ENCODE results near the gene LBHD2. TPM values are rescaled to one million over a fixed set of nuclear protein-coding genes. Genes with fewer than 3 reads are reported as not detected.
"Not testable (repeated sequence)": the region's sequence is repeated elsewhere in the genome, so short reads cannot be mapped to it uniquely, and the experiment has no call there.

Gene LBHD2
- total RNA-seq, 1 experiment from 2014 or later = not detected

DNA sequence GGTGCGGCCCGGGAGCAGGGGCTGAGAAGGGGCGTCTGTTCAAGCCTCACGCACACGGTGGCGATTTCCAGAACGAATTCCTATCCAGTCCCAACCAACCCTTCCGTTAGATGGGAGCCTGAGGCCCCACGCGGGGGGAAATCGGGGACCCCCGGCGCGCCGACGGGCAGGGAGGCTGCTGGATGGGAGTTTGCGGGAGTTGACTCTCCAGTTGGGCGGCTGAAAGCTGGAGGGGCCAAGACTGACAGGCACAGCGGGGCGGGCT lies 20.3 kb downstream of the LBHD2 start:
- DNase-seq (ENCODE audit: low read depth) = no peak

DNA sequence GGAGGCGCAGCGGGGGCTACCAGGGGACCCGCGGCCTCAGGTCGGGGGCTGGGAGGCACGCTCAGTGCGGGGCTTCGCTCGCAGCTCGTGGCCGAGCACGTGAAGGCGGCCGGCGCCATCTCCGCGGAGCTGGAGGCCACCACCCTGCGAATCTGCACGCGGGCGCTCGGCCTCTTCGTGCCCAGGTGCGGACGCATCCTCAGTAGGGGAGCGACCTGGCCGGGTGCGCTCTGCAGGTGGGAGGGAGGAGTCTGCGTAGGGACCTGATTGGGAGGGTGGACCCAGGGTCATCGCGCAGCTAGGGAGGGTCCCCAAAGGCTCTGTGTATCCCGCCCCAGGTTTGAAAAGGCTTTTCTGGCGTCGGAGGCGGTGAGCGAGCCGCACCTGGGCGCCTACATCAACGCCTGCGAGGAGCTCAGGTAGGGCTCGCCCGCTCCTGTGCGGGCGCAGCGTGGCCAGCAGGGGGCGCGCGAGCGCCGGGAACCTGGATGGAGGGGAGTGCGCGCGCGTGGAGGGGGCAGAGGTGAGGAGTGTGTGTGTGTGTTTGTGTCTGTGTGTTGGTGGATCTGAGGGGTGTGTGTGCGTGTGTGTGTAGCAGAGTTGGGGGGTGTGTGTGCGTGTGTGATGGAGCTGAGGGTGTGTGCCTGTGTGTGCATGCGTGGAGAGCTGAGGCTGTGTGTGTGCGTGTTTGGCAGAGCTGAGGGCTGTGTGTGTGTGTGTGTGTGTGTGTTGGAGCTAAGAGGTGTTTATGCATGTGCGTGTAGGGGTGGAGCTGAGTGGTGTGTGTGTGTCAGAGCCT lies 20.8 kb downstream of the LBHD2 start:
- peak; percentile 64 for DNase-seq (ENCODE audit: low read depth)

DNA sequence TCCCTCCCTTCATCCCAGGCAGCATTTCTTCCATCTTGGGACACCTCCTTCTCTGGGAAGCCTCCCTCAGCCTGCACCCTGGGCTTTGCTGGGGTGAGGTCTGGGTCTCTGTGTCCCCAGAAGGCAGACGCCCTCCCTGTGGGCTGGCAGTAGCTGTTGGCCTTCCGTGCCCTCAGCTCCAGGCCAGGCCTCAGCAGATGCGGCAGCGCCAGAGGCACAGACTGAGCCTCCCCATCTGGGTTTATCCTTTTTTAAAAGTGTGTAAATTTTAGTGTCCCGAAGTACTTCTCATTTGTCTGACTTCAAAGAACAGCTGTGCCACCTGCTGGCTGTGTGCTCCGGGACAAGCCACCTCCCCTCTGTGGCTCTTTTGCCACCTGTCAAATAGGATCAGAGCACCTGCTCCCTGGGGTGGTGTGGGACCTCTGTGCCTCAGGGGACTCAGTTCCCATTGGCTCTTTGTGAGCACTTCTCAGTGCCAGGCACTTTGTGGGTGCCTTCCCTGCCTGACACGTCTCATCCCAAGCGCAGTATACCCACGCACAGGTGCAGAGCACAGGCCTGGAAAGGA lies 21.7 kb downstream of the LBHD2 start:
- DNase-seq (ENCODE audit: low read depth) = no peak

DNA sequence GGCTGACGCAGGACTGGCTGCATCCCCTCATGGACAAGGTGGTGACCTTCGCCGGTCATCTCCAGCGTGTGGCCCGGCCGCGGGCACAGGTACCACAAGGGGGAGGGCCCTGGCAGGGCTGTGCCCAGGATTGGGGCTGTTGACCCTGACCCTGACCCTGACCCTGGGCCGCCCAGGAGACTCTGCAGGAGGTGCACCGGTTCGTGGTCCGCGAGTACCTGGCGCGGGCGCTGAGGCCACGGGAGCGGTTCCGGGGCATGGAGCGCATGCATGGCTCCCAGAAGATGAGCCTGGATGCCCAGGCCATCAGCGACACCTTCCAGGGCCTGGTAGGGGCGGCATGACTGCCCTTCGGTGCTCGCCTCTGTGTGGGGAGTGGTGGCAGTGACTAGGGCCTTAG lies 23.4 kb downstream of the LBHD2 start:
- DNase-seq (ENCODE audit: low read depth) = no peak

DNA sequence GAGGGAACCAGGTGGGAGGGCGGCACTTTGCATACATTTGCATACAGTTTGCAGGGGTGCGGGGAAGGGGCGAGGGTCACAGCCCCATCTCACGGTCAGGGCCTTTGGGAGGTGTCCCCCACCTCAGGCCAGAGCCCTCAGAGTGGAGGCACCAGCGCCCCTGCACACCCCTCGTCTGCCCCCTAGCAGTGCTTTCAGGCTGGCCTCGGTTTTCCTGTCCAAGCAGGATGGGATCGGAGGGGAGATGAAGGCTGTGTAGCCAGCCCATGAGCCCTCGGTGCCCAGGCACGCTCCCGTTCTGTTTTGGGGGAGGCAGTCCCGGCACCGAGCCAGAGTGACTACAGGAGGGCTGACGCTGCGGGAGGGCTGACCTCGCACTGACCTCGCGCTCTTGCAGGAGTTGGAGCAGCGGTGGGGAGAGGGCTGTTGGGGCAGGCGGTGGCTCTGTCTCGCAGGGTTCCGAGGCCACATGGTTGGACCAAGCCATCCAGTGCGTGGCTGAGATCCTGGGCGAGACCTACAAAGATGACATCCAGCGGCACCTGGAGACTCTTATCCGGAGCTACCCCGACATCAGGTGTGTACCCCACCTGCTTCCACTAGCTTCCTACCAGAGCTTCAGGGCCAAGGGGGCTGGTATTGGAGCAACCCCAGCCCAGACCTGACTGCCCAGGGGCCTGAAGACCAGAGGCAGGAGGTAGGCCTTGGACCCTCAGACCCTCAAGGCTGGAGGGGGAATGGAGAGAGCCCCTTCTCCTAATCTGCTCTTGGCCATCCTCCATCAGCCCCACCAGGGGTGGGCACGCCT lies 24.1 kb downstream of the LBHD2 start:
- DNase-seq (ENCODE audit: low read depth) = peak; percentile 67

DNA sequence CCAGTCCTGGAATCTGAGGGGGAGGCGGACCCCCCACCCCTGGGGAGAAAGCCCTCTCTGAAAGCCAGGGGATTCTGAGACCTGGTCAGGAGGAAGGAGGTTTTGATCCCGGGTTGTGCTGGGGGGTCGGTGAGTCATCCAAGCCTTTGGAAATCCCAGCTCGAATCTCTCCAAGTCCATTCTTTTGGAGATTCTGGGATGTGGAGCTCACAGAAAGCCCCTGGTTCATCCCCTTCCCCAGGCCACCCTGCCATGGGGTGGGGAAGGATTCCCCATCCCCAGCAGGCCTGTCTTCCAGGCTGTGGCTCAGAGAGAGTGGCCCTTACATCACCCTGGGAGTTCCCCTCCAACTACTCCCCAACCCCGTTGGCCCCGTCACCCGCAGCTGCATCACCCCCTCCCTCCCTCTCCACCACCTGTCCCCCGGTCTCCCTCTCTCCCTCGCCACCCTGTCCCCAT lies 24.8 kb downstream of the LBHD2 start:
- peak; percentile 87 for DNase-seq (ENCODE audit: low read depth)

DNA sequence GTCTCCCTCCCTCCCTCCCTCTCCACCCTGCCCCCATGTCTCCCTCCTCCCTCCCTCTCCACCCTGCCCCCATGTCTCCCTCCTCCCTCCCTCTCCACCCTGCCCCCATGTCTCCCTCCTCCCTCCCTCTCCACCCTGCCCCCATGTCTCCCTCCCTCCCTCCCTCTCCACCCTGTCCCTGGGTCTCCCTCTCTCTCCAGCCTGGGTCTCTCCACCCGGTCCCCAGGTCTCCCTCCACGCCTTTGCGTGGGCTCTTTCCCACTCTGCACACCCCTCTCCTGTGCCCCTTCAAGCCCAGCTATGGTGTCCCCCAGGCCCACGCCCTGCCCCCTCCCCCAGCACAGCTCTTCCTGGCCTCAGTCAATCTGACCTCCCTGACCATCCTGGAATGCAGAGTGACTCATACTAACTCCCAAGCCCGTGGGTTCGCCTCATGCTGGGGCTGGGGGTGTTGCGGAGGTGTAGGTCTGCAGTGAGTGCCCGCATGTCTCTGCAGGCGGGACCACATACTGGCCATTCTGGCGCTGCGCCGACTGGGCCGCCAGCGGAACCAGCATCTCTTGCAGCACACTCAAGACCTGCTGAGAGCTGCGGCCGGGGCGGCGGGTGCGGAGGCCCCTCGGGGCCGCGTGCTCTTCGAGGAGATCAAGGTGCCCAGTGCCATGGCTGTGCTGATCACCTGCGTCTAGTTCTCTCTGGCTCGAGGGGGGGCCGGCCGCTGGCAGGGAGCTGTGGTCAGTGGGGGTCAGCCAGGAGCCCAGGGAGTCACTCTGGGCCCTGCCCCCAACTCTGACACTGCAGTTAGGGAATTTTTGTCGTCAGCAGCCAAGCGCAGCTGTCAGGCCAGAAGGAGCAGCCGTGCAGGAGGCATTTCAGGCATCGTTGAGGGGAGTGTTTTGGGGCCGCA lies 25.8 kb downstream of the LBHD2 start:
- DNase-seq (ENCODE audit: low read depth) = peak; percentile 86

DNA sequence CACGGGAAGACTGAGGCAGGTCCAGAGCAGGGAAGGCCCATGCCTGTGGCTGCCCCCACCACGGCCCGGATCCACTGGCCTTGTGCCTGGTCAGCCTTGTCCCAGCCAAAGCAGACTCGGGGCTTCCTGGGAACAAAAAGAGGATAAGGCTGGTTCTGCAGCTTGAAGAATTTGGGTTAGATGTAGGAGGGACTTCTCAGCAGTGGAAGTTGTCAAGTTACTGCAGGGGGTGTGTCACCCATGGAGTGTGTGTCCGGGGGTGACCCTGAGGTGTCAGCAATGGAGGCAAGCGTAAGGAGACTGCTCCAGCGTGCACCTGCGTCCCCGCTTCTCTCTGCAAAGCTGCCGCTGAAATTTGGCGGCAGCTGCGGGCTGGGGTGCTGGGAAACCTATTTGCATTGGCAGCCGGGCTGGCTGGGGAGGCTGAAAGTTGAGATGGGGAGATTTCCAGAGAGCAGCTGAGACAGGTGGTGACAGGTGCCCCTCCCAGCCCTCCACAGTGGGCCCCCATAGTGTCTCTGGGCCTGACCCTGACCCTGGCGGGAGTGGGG lies 26.7 kb downstream of the LBHD2 start:
- DNase-seq (ENCODE audit: low read depth) = no peak

DNA sequence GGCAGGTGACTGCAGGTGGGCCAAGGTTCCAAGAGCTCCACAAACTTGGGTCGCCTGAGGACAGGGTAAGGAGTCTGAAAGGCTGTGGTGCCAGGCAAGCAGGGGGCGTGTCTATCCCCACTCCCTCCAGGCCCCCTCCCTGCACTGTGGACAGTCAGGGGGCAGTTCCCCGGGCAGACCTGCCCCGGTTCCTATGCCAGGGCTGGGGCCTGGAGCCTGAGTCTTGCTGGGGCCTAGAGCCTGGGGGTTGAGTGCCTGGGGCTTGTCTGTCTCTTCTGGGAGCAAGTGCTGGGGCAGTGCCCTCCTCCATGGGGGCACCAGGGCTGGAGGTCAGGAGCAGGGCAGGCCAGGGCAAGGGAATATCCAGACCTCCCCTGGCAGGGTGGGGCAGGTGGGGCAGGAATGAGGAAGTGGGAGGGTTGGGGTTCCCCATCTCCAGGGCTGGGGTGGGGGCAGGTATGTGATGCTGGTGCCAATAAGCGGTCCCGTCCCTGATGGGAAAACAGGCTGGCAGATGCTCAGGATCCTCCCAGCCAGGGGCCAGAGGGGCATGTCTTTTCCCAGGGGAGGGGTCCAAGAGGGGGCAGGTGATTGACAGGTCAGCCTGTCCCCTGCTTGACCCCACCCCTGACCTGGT lies 27.3 kb downstream of the LBHD2 start:
- no peak for DNase-seq (ENCODE audit: low read depth)

DNA sequence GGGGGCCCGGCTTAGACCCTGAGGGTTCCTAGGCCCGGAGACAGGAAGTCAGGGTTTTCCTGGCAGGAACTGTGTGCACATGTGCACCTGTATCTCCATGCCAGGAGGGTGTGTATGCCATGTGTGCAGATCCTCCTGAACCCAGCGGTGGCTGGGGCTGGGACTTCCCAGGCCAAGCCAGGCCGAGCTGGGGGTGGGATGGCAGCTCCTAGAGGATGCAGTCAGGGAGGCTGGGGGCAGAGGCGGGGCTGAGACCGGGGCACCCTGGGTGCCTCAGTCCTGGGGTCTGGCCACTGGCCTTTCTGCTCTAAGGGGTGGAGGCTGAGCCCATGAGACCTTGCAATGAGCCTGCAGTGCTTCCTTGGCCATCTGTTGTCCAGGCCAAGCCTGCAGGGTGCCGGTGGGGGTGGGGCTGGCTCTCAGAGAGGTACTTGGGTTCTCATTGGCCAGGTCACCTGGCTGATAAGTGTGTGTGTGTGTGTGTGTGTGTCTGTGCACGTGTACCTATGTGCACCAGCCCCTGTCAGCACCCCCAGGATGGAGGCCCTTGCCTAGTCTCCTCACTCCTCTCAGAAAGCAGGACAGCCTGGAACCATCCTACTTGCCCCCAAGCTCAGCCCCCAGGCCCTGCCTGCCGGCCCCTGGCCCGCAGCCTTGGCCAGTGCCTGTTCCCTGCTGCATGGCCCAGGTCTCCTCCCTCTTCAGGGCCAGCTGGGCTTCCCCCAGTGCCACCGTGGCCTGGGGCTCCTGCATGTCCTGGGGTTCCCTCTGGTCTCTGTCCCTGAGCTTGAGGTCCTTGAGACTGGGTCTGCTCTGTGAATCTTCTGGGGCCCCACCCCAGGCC lies 28.6 kb downstream of the LBHD2 start:
- DNase-seq (ENCODE audit: low read depth) = no peak

DNA sequence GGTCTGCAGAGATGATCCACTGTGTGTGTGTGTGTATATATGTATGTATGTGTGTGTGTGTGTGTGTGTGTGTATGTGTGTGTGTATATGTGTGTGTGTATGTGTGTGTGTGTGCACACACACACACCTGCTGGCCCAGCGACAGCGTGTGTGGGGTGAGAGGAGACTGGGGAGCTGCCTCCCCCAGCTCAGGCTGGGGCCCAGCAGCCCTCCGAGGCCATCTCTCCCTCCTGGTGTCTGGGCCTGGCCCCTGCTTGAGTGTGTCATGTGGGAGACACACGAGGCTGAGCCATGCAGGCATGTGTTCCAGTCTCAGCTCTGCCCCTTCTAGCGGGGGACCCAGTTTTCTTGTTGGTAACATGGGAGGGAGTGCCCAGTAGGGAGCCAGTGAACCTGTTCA lies 29.3 kb downstream of the LBHD2 start:
- DNase-seq (ENCODE audit: low read depth) = no peak

DNA sequence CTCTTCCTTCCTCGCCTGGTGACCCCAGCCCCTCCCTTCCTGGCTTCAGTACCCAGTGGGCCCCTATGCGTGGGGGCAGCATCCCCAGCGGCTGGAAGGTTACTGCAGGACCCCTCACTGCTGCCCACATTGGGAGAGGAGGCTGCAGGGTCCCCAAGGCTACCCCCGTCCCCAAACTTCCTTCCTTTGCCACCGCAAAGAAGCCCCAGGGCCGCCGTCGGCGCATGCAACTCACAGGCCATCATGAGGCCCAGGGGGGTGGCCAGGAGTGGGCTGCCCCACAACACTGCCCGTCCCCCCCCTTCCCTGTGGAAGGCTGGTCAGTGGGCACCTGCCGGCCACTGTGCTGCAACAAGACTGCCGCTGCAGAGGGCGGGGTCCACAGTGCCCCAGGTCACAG lies 29.8 kb downstream of the LBHD2 start:
- DNase-seq (ENCODE audit: low read depth) = no peak

DNA sequence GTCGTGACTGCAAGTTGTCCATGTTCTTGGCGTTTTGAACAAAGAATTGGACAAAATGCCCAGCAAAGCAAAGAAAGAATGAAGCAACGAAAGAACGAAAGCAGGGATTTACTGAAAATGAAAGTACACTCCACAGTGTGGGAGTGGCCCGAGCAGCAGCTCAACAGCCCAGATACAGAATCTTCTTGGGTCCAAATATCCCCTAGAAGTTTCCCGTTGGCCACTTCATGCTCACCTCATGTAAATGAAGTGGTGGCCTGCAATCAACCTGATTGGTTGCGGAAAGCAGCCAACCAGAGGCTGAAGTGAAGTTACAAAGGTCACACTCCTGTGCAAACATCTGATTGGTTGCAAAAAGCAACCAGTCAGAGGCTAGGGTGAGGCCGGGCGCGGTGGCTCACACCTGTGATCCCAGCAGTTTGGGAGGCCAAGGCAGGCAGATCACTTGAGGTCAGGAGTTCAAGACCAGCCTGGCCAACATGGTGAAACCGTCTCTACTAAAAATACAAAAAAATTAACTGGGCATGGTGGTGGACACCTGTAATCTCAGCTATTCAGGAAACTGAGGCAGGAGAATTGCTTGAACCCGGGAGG lies 31.2 kb downstream of the LBHD2 start:
- DNase-seq (ENCODE audit: low read depth) = not testable (repeated sequence)

DNA sequence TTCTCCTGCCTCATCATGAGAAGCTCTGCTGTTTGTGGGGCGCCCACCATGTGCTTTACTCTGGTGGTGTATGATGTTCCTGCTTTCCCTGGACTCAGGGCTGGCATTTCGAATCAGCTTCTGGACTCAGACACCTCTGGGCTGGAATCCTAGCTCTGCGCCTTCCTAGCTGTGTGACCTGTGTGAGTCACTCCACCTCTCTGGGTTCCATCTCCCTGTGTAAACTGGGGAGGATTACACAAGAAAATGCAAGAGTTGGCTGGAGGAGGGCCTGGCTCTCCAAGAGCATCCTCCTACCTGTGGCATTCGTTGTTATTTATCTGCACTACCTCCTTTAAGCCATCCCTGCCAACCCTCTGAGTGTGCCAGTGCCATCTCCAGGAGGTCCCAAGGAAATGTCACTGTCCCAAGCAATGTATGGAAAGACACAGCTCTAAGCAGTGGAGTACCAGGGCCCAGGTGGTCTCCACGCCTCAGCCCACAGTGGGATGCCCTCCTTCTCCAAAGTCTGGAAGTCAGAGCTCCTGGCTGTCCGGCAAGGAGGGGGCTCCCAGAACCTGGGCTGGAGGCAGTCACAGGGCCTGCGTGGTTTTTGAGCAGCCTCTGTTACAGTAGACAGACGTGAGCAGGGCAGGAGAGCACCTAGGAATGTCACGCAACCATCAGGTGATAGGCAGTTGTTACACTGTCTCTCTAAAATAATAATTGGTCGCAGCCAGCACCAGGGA lies 32.0 kb downstream of the LBHD2 start:
- DNase-seq (ENCODE audit: low read depth) = no peak

DNA sequence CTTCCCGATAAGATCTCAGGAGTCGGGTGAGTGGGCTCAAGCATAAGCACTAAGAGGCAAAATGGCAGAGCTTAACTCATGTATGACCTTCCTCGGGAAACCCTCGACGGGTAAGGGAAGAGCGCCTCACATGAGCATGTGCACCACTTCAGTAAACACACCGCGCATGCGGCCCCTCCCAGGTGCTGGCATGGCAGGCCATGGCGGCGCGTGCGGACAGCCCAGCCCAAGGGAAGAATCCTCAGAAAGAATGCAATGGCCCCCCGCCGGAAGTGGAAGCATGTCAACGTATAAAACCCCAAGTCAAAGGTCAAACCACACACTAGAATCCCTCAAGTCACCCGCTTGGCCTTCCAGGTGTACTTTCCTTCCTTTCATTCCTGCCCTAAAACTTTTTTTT lies 32.6 kb downstream of the LBHD2 start:
- DNase-seq (ENCODE audit: low read depth) = no peak

DNA sequence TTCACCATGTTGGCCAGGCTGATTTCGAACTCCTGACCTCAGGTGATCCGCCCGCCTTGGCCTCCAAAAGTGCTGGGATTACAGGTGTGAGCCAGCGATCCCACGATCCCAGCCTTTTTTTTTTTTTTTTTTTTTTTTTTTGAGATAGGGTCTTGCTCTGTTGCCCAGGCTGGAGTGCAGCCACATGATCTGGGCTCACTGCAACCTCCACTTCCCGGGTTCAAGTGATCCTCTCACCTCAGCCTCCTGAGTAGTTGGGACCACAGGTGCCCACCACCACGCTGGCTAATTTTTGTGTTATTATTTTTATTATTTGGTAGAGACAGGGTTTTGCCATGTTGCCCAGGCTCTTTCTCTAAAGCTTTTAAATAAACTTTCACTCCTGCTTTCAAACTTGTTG lies 33.5 kb downstream of the LBHD2 start:
- not testable (repeated sequence) for DNase-seq (ENCODE audit: low read depth)

DNA sequence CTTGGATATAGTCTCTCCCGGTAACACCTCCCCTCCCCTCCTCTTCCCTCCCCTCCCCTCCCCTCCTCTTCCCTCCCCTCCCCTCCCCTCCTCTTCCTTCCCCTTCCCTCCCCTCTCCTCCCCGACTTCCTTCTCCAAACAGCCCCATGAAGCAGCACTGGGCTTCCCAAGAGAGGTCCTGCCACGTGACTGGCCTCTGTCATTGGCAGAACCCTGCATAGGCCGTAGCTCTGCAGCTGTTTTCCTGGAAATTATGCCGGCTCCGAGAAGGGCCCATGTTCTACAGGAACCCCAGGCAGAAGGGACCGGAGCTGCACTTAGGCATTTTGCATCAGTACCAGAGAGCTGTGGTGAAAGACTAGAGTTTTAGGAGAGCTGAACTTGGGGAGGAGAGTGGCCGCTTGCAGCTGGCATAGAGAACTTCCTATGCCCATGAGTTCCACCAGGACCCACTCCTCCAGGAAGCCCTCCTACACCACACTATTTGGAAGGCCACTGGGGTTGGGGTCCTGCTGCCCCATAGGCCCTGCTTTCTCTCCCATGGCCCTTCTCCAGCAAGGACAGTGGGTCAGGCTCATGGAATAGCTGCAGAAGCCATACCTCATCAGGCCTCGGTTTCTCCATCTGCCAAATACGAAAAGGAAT lies 34.1 kb downstream of the LBHD2 start:
- no peak for DNase-seq (ENCODE audit: low read depth)

DNA sequence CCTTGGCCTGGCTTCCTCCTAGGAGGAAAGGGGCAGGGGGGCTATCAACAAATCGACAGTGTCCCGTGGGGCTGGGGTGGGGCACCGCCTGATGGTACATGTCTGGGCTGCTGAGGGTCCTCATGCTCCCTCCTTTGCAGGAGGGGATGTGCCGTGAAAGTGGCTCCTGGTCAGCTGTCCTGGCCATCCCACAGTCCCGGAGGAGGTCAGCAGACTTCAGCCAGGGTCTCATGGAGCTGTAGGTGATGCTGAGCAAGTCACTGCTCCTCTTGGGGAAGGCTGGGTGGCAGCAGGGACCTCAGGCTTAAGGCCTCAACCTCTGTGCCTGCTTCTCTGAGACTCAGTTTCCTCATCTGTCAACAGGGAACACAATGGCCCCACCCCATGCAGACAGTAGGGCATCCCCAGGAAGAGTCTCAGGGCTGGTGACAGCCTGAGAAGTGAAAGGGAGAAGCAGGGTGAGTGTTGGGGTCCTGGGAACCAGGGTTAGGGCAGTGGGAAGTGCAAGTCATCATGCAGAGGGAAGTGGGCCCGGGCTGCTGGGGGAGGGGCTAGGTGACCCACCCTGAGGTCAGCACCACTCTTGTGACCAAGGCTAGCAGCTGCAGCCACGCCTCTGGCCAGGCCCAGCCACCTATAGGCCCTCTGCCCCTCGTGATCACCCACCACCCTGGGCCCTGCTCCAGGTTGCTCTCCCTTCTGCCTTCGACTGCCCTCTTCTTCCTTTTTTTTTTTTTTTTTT lies 34.8 kb downstream of the LBHD2 start:
- no peak for DNase-seq (ENCODE audit: low read depth)
